ENCODE data around the gene PCDH12. TPM values are rescaled to one million over a fixed set of nuclear protein-coding genes. Genes with fewer than 3 reads are reported as not detected.
"Not testable (repeated sequence)": the region's sequence is repeated elsewhere in the genome, so short reads cannot be mapped to it uniquely, and the experiment has no call there.

Gene PCDH12
- total and polyA plus RNA-seq, 12 donors: 3.6 to 16.6 (median 8.4) TPM

- no peaks in the 10 kb centered on the region for H3K27me3 ChIP-seq
- no peak for TF ChIP-seq CTCF (IDR thresholded peaks at IDR 0.05)
- H3K36me3 ChIP-seq: peaks cover 0 to 70% (median 51%) of the 10 kb centered on the region in 9 donors
- H3K9me3 ChIP-seq: no peaks in the 10 kb centered on the region
- no peak for ATAC-seq
- no peak overlapping the region for H3K4me3 ChIP-seq
- WGBS, 2 donors: 76 to 85% methylated on average over 2 of the region's 2 CpGs
- intact Hi-C loops (cut with DNase I): no loop called here
- peaks cover 4 to 76% (median 54%) of the 10 kb centered on the region in 9 donors for H3K4me1 ChIP-seq
- peak overlapping the region in 3 of 10 donors; percentile 22 to 78 (median 69) for H3K27ac ChIP-seq
- DNase-seq: no peak
These were observed 31.6 kb downstream of the PCDH12 start for GRCh38 chr5:141926434-141926833.

- intact Hi-C loops (cut with DNase I): loop anchor here in 7 of 10 donors (2.0 to 5.0 kb wide), 4 partner anchors 33 to 41 kb away; partner anchors contain the start of gene PCDH12 (in 5 of the 7)
- 0 to 1% methylated on average over 53 of the region's 53 CpGs for WGBS, 2 donors
- Histone ChIP-seq H3K36me3 (peaks cover 0 to 42% (median 23%) of the 10 kb centered on the region in 9 donors), H3K4me1 (peaks cover 4 to 55% (median 37%) of the 10 kb centered on the region in 9 donors), H3K4me3 (peak within 1 kb of the TSS; percentile 37 to 81 (median 66)), H3K27ac (peak within 1 kb of the TSS; percentile 84 to 99 (median 98)), H3K9me3 (no peaks in the 10 kb centered on the region), H3K27me3 (no peaks in the 10 kb centered on the region)
- DNase-seq (peak; percentile 95 to 97), ATAC-seq (peak; percentile 98 to 99 (median 98))
- no peak for TF ChIP-seq CTCF (IDR thresholded peaks at IDR 0.05)
These were observed 34.3 kb downstream of the PCDH12 start, which contains the start of gene DELE1 for GRCh38 chr5:141923448-141924313. Gene DELE1, plus strand, starts transcription at chr5:141923871. Its CDS starts 71 bp downstream, at chr5:141923942.

GRCh38 chr5:141922827-141923447, 35.1 kb downstream of the PCDH12 start:
- Histone ChIP-seq H3K4me3 (peak overlapping the region; percentile 37 to 81 (median 66)), H3K4me1 (peaks cover 4 to 48% (median 30%) of the 10 kb centered on the region in 9 donors), H3K36me3 (peaks cover 0 to 35% (median 20%) of the 10 kb centered on the region in 9 donors), H3K27ac (peak overlapping the region; percentile 84 to 99 (median 98))
- not testable (repeated sequence) for DNase-seq, H3K27me3 ChIP-seq, H3K9me3 ChIP-seq
- WGBS, 2 donors: 55 to 57% methylated on average over 28 of the region's 28 CpGs
- intact Hi-C loops (cut with DNase I): loop anchor here in 7 of 10 donors (5.0 kb wide), 3 partner anchors 34 to 41 kb away; partner anchors contain the start of gene PCDH12 (in 5 of the 7)
- peak in 4 of 8 donors; percentile 4 to 38 (median 24) for ATAC-seq

- no peaks in the 10 kb centered on the region for H3K27me3 ChIP-seq
- H3K9me3 ChIP-seq: no peaks in the 10 kb centered on the region
- H3K4me3 ChIP-seq: no peak overlapping the region
- peaks cover 0 to 13% (median 9%) of the 10 kb centered on the region in 9 donors for H3K36me3 ChIP-seq
- TF ChIP-seq CTCF (IDR thresholded peaks at IDR 0.05): no peak
- peaks cover 4 to 29% (median 22%) of the 10 kb centered on the region in 9 donors for H3K4me1 ChIP-seq
- 91 to 96% methylated on average over 2 of the region's 2 CpGs for WGBS, 2 donors
- intact Hi-C loops (cut with DNase I): loop anchor here in 7 of 10 donors (5.0 kb wide), 3 partner anchors 37 to 42 kb away; partner anchors contain the start of gene PCDH12 (in 5 of the 7)
- ATAC-seq: no peak
- DNase-seq: no peak
- H3K27ac ChIP-seq: no peak overlapping the region
These were observed 37.2 kb downstream of the PCDH12 start for GRCh38 chr5:141920771-141921170.
